ENCODE results near the gene DEGS2. TPM values are rescaled to one million over a fixed set of nuclear protein-coding genes. Genes with fewer than 3 reads are reported as not detected.

DEGS2 gene
- total and polyA plus RNA-seq, 2 experiments from 2014 or later, result 0.63 to 2.2 TPM

GRCh38 chr14:100149851-100150611 is 9.4 kb downstream of the DEGS2 start:
- no peaks in the 10 kb centered on the region for H3F3A ChIP-seq (replicated peaks; ENCODE audit: low read depth)
- Mint-ChIP-seq H3K27me3 (ENCODE audit: insufficient read depth, low read depth, poor library complexity) (peaks cover 17% of the 10 kb centered on the region), H3K27ac (no peak overlapping the region), H3K9me3 (peaks cover 3% of the 10 kb centered on the region; the same call in 2 of the 3 replicates), H3K4me3 (no peak overlapping the region), H3K4me1 (peaks cover 7% of the 10 kb centered on the region), H3K36me3 (ENCODE audit: low read depth) (no peaks in the 10 kb centered on the region; the same call in 2 of the 3 replicates)
- H3K9me2 ChIP-seq (ENCODE audit: insufficient read depth), result no peaks in the 10 kb centered on the region
- no peaks in the 10 kb centered on the region for H3K4me1 ChIP-seq (ENCODE audit: insufficient read depth)
- no peak overlapping the region for H3K4me2 ChIP-seq
- DNase-seq (ENCODE audit: low spot score), result no peak
- no peak overlapping the region for H3K4me3 ChIP-seq
- peak; percentile 8 for ATAC-seq
- TF ChIP-seq ZNF462 (CRISPR knock-in tag; IDR thresholded peaks at IDR 0.05) (no peak), JUNB (IDR thresholded peaks at IDR 0.05; ENCODE audit: unreplicated experiment) (no peak), ETS1 (IDR thresholded peaks at IDR 0.05) (no peak), NANOG (IDR thresholded peaks at IDR 0.05; ENCODE audit: borderline replicate concordance) (no peak), REST (IDR thresholded peaks at IDR 0.05; ENCODE audit: unreplicated experiment) (no peak), CTCF (conservative IDR thresholded peaks at IDR 0.05; ENCODE audit: low read depth in 2 of 2) (no peak), ZNF114 (CRISPR knock-in tag; IDR thresholded peaks at IDR 0.05) (no peak), STAT1 (IDR thresholded peaks at IDR 0.05; ENCODE audit: unreplicated experiment) (no peak), ZNF331 (CRISPR knock-in tag; IDR thresholded peaks at IDR 0.05; ENCODE audit: low read depth) (no peak), POLR2AphosphoS5 (IDR thresholded peaks at IDR 0.05; ENCODE audit: low read depth) (no peak), EZH2 (IDR thresholded peaks at IDR 0.05; ENCODE audit: low read depth, unreplicated experiment) (no peak)
- H3K27me3 ChIP-seq (ENCODE audit: insufficient read depth), result no peaks in the 10 kb centered on the region
- no peaks in the 10 kb centered on the region for H3K79me2 ChIP-seq (replicated peaks; ENCODE audit: insufficient read depth)
- H4K20me1 ChIP-seq (replicated peaks; ENCODE audit: insufficient read depth), result no peaks in the 10 kb centered on the region
- H3K27ac ChIP-seq (ENCODE audit: low read depth), result no peak overlapping the region
- no peak overlapping the region for H2AFZ ChIP-seq
- no peaks in the 10 kb centered on the region for H3K36me3 ChIP-seq (ENCODE audit: insufficient read depth)
